PC-3 (cell line): Measurements from ENCODE around the gene ABCF3. TPM values are rescaled to one million over a fixed set of nuclear protein-coding genes. Genes with fewer than 3 reads are reported as not detected.

Source experiments
- ATAC-seq: fragments of 200-7000 bp; cut with Tn5 transposase; 2 replicates; pipeline ENCODE4 v1.9.1; 2020; ENCODE audit warnings: mild to moderate bottlenecking, moderate library complexity
- BruUV-seq: library from RNA; stranded (reverse); fragments of 400-500 nt; replicated peaks from 2 replicates; lab custom pipeline; 2021; lab: Mats Ljungman, UMichigan
- CTCF ChIA-PET: fragments of 300-600 bp; sonication (Branson Sonifier 250); formaldehyde crosslinking; loops from one replicate; lab custom pipeline; 2022; ENCODE audit warnings: antibody characterized with exemption; lab: Charles Lee
- POLR2A ChIA-PET: fragments of 300-600 bp; sonication (Branson Sonifier 250); formaldehyde crosslinking; loops from one replicate; lab custom pipeline; 2022; ENCODE audit warnings: antibody characterized with exemption; ENCODE audit not compliant: unreplicated experiment; lab: Charles Lee
- DNase-seq: peaks from one replicate; pipeline ENCODE4 v3.0.0-alpha.2; 2015
- H2AFZ ChIP-seq: fragments of 300-600 bp; sonication (generic); 2 replicates; pipeline ENCODE4 v1.6.0; 2016; ENCODE audit warnings: antibody characterized with exemption, low read length
- H3F3A ChIP-seq: fragments of 300-600 bp; sonication (generic); one replicate; pipeline ENCODE4 v1.6.0; 2017; ENCODE audit warnings: antibody characterized with exemption, low read length, control low read depth, mild to moderate bottlenecking; ENCODE audit not compliant: unreplicated experiment
- H3K27ac ChIP-seq: fragments of 300-600 bp; sonication (generic); 2 replicates; pipeline ENCODE4 v1.5.1; 2016; ENCODE audit warnings: mild to moderate bottlenecking, low read length
- H3K27me3 ChIP-seq: fragments of 300-600 bp; sonication (generic); 2 replicates; pipeline ENCODE4 v1.6.1; 2016; ENCODE audit warnings: low read length, mixed read lengths
- H3K36me3 ChIP-seq: fragments of 300-600 bp; sonication (generic); 2 replicates; pipeline ENCODE4 v1.6.1; 2016; ENCODE audit warnings: low read depth, mixed run types, low read length, mixed read lengths
- H3K4me1 ChIP-seq: fragments of 300-600 bp; sonication (generic); 2 replicates; pipeline ENCODE4 v1.5.1; 2016; ENCODE audit warnings: low read length; ENCODE audit not compliant: insufficient read depth
- H3K4me2 ChIP-seq: fragments of 300-600 bp; sonication (generic); 2 replicates; pipeline ENCODE4 v1.6.0; 2016; ENCODE audit warnings: low read length
- H3K4me3 ChIP-seq: fragments of 300-600 bp; sonication (generic); 2 replicates; pipeline ENCODE4 v1.5.1; 2016; ENCODE audit warnings: mild to moderate bottlenecking, low read length, mixed read lengths
- H3K79me2 ChIP-seq: fragments of 300-600 bp; sonication (generic); 2 replicates; pipeline ENCODE4 v1.6.1; 2017; ENCODE audit warnings: low read length, mixed read lengths
- H3K9ac ChIP-seq: fragments of 300-600 bp; sonication (generic); 2 replicates; pipeline ENCODE4 v1.6.0; 2016; ENCODE audit warnings: mild to moderate bottlenecking, low read length
- H3K9me2 ChIP-seq: fragments of 300-600 bp; sonication (generic); replicated peaks from 2 replicates; pipeline ENCODE4 v1.6.1; 2016; ENCODE audit warnings: mixed run types, low read length, mixed read lengths
- H3K9me3 ChIP-seq: fragments of 300-600 bp; sonication (generic); 2 replicates; pipeline ENCODE4 v1.6.1; 2016; ENCODE audit warnings: low read length, mixed read lengths
- H4K20me1 ChIP-seq: fragments of 300-600 bp; sonication (generic); 2 replicates; pipeline ENCODE4 v1.6.1; 2016; ENCODE audit warnings: low read length, mixed read lengths
- EZH2 ChIP-seq: fragments of 300-600 bp; sonication (generic); IDR thresholded peaks from one replicate; pipeline ENCODE4 v1.6.1; 2017; ENCODE audit warnings: antibody characterized with exemption, mild to moderate bottlenecking, low read length; ENCODE audit not compliant: unreplicated experiment
- EZH2phosphoT487 ChIP-seq: fragments of 300-600 bp; sonication (generic); IDR thresholded peaks from 2 replicates; pipeline ENCODE4 v1.6.1; 2018; ENCODE audit warnings: mild to moderate bottlenecking, antibody characterized with exemption, low read length, borderline replicate concordance
- intact Hi-C: fragments of 100-400 bp; cut with micrococcal nuclease; formaldehyde crosslinking; loops from 2 replicates; pipeline ENCODE4 v1.9.0; 2023
- total RNA-seq: library from RNA; depleted of rRNA; stranded (reverse); fragments of >200 nt; gene quantifications from 2 replicates; pipeline ENCODE4 v1.2.3, GENCODE V29; 2014
- TF ChIP-seq, protein P1 (sequence below): fragments of 300-600 bp; sonication (generic); conservative IDR thresholded peaks from 2 replicates; pipeline ENCODE4 v1.5.1; 2017; ENCODE audit warnings: antibody characterized with exemption, low read depth, mild to moderate bottlenecking, low read length

ABCF3 gene
- total RNA-seq, 1 experiment from 2014 or later, result 85.5 TPM

DNA sequence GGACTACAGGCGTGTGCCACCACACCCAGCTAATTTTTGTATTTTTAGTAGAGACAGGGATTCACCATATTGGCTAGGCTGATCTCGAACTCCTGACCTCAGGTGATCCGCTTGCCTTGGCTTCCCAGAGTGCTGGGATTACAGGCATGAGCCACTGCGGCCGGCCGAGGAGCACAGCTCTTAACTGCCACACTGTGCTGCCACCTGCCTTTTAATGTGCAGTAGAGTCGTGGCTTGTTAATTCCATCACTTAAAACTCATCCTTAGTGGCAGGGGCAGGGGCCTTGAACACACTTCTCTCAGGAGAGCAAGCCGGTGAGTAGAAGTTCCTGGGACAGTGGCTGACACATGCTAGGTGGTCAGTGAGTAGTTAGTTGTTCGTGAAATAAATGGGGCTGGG, 12.5 kb downstream of the ABCF3 start:
- ATAC-seq, result no peak
- H2AFZ ChIP-seq, result no peak overlapping the region
- no peak overlapping the region for H3K27ac ChIP-seq
- no peaks in the 10 kb centered on the region for H3F3A ChIP-seq
- H3K9me2 ChIP-seq, result no peaks in the 10 kb centered on the region
- no peak for DNase-seq
- no TSS peak for BruUV-seq
- no peak overlapping the region for H3K9ac ChIP-seq
- no peaks in the 10 kb centered on the region for H3K79me2 ChIP-seq
- intact Hi-C loops, result no loop called here
- no peak overlapping the region for H3K4me3 ChIP-seq
- no peak overlapping the region for H3K4me2 ChIP-seq
- H3K36me3 ChIP-seq, result peaks cover 15% of the 10 kb centered on the region
- no peaks in the 10 kb centered on the region for H4K20me1 ChIP-seq
- ChIA-PET POLR2A (no interaction called here), CTCF (no interaction called here)
- H3K4me1 ChIP-seq, result no peaks in the 10 kb centered on the region
- TF ChIP-seq, protein P1, sequence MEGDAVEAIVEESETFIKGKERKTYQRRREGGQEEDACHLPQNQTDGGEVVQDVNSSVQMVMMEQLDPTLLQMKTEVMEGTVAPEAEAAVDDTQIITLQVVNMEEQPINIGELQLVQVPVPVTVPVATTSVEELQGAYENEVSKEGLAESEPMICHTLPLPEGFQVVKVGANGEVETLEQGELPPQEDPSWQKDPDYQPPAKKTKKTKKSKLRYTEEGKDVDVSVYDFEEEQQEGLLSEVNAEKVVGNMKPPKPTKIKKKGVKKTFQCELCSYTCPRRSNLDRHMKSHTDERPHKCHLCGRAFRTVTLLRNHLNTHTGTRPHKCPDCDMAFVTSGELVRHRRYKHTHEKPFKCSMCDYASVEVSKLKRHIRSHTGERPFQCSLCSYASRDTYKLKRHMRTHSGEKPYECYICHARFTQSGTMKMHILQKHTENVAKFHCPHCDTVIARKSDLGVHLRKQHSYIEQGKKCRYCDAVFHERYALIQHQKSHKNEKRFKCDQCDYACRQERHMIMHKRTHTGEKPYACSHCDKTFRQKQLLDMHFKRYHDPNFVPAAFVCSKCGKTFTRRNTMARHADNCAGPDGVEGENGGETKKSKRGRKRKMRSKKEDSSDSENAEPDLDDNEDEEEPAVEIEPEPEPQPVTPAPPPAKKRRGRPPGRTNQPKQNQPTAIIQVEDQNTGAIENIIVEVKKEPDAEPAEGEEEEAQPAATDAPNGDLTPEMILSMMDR, result no peak
- TF ChIP-seq EZH2 (no peak), EZH2phosphoT487 (no peak)
- no peaks in the 10 kb centered on the region for H3K27me3 ChIP-seq
- no peaks in the 10 kb centered on the region for H3K9me3 ChIP-seq

DNA sequence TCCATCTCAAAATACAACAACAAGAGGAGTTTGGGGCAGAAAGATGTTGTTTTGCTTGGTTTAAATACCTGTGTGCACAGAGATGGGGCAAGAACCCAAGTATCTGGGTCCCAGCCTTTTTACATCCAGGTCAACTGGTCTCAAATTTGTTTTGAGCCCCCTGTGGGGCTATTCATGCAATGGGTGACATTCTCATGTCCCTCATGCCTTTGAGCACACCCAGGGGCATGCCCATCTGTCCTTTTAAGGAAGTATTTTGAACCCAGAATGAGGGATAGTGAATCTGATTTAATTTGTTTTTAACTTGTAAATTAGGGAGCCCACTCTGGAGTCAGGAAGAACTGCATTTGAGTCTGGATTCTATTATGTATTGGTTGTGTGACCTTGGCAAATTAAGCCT, 14.8 kb downstream of the ABCF3 start:
- CTCF ChIA-PET, result no interaction called here
- Histone ChIP-seq H3K79me2 (no peaks in the 10 kb centered on the region), H3K9me3 (no peaks in the 10 kb centered on the region), H3K27ac (no peak overlapping the region), H3K9me2 (no peaks in the 10 kb centered on the region), H3F3A (no peaks in the 10 kb centered on the region), H3K4me2 (no peak overlapping the region), H4K20me1 (no peaks in the 10 kb centered on the region), H3K9ac (no peak overlapping the region), H3K36me3 (no peaks in the 10 kb centered on the region), H3K4me3 (no peak overlapping the region), H3K4me1 (no peaks in the 10 kb centered on the region), H2AFZ (no peak overlapping the region), H3K27me3 (0 out of 2 replicates have a peak, but pooled peaks cover 3% of the 10 kb centered on the region)
- DNase-seq (no peak), ATAC-seq (no peak)
- TF ChIP-seq EZH2phosphoT487, result no peak
- TF ChIP-seq, protein P1, result no peak
- no peak for TF ChIP-seq EZH2
- intact Hi-C loops, result no loop called here
- POLR2A ChIA-PET, result no interaction called here
- BruUV-seq, result no TSS peak

DNA sequence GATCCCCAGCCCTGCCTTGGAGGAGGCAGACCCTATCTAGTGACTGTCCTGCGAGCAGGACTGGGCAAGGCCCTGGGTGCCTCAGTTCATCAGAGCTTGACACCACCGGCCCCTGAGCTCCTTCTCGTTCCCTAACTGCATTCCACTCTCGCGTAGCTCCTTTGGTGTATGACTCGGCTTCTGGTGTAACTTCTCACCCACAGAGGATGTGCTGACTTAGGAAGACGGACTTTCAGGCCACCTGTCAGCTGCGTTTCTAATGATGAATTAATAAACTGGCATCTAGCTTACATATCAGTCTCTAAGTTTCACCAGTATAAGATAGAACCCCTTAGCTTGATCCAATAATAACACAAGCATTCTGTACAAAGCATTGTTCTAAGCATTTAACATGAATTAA, 17.5 kb downstream of the ABCF3 start:
- BruUV-seq, result no TSS peak
- H3F3A ChIP-seq, result no peaks in the 10 kb centered on the region
- H2AFZ ChIP-seq, result no peak overlapping the region
- intact Hi-C loops, result no loop called here
- TF ChIP-seq, protein P1, result no peak
- no peak for TF ChIP-seq EZH2phosphoT487
- no peak for TF ChIP-seq EZH2
- no peaks in the 10 kb centered on the region for H4K20me1 ChIP-seq
- ChIA-PET POLR2A (no interaction called here), CTCF (interaction anchor here (0.6 kb wide), 1 partner anchor 308 kb away, joined by 5 read pairs; no protein-coding TSS in a partner anchor)
- no peaks in the 10 kb centered on the region for H3K4me1 ChIP-seq
- H3K4me3 ChIP-seq, result no peak overlapping the region
- no peaks in the 10 kb centered on the region for H3K9me2 ChIP-seq
- H3K27ac ChIP-seq, result no peak overlapping the region
- H3K27me3 ChIP-seq, result peaks cover 22% of the 10 kb centered on the region
- H3K9ac ChIP-seq, result no peak overlapping the region
- H3K9me3 ChIP-seq, result no peaks in the 10 kb centered on the region
- ATAC-seq, result no peak
- DNase-seq, result no peak
- no peak overlapping the region for H3K4me2 ChIP-seq
- no peaks in the 10 kb centered on the region for H3K36me3 ChIP-seq
- no peaks in the 10 kb centered on the region for H3K79me2 ChIP-seq
